GM21447 (cell line): ENCODE results near the gene HOXC5.
"Not testable (repeated sequence)": the region's sequence is repeated elsewhere in the genome, so short reads cannot be mapped to it uniquely, and the experiment has no call there.

Source experiments
- ATAC-seq: cut with Tn5 transposase; IDR thresholded peaks from one replicate; pipeline ENCODE4 v1.9.1; 2021; ENCODE audit not compliant: unreplicated experiment

HOXC5 gene

DNA sequence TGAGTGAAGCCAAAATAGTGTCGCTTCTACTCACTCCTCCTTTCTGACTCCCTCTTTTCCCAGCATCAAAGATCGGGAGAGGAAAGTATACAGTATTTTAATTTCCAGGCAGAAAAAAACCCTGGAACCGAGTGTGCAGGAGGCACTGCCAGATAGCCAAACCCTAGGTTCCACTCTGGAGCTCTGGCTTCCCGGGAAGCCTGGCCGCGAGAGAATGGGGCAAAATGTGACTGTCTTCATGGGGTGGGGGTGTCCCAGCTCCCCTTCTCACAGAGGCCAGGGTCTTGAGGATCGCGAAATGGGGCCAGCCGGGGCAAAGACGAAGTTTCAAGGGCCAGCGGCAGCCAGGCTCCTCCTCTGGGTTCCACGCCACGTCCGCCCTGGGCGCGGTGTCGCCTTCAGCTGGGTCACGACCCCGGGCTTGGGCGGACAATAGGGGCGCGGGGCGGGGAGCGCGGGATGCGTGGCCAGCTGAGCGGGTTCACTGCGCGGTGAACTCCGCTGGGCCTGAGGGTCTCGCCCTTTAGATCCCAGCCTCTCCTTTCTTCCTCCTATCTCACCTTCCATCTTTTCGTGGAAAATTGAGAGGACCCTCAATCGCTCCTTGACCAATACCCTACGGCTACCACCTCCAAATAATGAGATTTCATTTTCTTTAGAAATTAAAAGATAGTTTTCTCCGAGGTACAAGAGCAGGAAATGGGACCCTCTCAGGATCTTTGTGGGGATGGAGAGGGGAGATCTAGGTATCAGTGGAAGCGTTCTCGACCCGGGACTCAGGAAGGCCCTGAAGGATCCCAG, 27.5 kb downstream of the HOXC5 start:
- ATAC-seq = no peak

DNA sequence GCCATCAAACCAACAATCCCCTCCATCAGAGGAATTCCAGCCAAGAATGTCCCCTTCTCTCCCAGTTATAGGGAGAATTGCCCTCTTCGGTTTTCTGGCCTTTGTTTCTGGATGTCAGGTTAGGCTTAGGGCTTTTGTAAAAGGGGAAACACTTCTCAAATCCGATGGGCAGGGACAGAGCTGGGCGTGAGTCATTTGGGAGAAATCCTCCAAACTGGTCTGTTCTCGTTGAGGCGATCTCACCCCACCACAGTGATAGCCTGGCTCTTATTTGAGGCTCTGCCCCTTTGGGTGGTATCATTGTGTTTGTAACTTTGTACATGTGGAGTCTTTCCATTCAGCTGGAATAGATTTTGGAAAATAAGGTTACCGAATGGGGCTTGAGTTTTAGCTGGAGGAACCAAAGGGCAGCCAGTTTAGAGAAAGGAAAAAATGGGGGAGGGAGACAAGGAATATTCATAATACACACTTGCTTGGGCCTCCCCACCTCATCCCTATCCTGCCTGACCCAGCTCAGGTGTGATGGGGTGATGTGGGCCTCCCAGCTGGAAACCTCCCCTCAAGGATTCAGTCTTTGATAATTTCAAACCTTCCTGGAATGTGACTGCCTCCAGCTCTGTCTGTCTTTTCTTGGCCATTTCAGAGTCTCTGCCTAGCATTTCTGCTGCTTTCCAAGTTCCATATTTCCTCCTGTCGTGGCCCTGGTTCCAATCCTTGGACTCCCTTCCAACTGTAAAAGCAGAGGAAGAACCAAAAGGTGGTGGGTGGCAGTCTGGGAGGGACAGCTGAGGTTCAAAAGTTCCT, 28.3 kb downstream of the HOXC5 start:
- ATAC-seq = no peak

DNA sequence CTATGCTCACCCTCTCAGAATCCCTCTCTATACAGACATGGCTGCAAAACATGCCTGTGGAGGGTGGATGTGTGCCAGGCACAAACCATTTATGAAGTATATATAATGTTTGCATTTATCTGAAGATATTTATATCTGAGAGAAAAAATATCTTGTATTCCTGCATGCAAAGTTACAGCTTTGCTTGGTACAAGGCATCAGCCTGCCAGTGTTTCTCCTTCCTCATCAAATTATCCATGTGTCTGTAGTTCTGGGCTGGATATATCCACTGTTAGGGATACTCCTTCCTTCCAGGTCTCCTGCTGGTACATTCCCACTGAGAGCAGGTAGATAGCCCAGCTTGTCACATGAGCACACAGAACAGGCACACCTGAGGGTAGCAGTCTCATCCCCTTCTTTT, 32.8 kb downstream of the HOXC5 start:
- ATAC-seq = no peak

DNA sequence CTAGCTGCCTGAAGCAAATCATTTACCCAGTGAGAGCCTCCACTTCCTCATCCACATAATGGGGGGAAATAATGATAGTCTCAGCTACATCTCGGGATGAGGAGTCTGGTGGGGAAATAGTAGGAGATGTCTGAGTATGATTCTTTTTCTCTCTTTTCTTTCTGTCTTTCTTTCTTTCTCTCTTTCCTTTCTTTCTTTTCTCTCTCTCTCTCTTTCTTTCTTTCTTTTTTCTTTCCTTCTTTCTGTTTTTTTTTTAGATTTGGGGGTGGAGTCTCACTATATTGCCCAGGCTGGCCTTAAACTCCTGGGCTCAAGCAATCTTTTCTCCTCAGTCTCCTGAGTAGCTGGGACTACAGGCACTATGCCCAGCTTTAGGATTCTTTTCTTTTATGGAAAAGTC, 33.6 kb downstream of the HOXC5 start:
- no peak for ATAC-seq

DNA sequence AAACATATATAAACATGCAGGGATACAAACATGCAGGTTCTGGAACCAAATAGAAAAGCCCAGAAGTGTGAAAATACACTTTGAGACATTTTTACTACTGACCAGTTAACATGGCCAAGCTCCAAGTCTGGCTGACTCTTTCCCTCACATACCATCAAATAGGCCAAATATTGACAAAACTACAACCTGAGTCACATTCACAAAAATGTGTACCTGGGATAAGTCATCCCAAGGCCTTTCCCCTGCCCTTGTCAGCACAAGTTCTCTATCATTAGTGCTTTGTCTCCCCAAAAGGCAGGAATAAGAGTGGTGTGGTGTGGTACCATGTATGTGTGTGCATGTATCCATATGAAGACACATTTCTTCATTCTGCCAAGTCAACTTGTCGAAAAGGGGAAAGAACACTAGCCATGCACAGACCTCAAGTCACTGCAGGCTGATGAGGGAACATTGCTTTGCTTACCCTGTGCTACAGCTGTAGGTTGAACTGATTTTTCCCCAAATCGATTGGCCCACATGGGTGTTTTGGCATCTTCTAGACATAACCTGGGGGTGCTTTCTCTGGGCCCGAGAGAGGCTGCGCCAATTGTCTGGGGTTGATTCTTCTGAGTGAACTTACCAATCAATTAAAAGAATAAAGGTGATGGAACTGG, 35.7 kb downstream of the HOXC5 start:
- ATAC-seq = no peak

DNA sequence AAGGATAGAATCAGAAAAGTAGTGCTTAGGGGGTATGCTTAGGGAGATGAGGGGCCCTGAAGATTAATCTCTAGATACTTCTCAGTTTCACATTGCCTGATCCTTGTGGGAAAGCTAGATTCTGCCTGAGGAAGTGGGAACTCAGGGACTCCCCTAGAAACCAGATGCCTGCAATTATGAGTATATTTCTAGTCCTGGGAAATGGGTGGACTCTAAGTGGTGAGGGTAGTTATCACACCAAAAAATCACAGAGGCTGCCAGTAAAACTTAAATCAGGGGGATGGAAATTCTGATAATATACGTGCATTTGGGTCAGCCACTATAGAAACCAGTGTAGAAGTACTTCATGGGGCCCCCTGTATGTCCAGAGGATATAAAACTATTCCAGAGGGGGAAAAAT, 39.1 kb downstream of the HOXC5 start:
- ATAC-seq = no peak

DNA sequence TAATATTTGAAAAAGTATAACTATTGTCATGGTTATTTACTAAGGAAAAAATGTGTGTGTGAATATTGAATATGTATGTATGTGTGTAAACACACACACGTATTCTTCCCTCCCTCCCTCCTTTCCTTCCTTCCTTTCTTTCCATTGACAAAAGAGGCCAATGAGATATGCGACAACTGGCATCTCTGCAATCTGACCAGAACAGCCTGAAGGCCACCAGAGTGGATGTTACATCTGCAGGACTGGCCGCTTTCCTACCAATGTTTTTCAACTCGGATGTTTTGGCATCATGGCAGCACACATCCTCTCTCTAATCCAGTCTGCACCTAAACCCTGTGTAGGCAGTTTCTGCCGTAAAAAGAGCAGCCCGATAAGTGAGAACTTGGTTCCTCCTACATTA, 41.5 kb downstream of the HOXC5 start:
- no peak for ATAC-seq

DNA sequence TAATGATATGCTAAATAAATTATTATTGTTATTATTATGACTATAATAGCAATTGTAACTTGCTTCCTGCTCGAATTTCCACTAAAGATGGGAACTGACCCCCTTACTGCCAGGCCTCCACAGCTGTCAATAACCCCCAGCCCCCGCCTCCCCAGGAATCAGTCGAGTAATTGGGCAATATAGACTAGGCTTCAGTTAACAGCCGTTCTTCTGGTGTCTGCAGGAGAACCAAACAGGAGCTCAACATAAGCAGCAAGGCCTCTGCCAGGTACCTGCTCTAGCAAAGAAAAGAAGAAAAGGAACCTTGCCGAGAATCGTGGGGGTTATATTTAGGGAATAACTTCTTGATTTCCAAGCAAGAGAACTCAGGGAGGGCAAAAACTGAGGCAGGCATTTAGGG, 42.6 kb downstream of the HOXC5 start:
- no peak for ATAC-seq

DNA sequence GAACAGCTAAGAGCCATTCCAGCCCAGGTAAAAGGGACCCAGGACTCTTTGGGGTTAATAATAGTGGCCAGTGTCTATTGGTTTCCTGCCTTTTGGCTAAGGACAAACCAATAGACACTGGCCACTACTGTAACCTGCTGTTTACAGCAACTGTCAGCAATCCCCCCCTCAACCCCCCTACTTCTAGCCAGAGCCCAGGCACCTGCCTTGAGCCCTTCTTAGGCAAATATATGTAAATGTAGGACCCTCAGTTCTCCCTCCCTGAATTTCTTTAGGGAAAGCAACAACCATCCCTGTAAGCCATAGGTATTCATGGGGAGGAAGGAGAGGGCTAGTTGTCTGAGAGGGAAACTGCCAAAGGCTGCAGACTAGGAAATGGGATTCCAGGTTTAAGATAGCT, 43.1 kb downstream of the HOXC5 start:
- ATAC-seq = no peak

DNA sequence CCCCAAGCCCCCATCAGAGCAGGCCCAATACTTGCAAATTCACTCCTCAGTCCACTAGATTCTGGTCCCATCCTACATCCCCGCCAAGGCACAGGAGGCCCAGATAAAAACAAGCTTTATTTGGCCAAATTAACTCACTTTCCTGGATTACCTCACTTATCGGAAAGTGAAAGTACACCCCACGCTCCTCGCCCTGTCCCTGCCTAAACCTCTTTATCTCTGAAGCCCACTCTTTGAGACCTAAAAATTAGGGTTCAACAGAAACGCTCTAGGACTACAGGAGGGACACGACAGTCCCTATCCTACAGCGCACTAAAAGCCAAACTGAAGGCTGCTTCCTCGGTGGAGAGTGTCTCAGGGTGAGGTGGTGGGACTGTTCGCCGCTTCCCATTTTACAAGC, 45.0 kb downstream of the HOXC5 start:
- not testable (repeated sequence) for ATAC-seq

DNA sequence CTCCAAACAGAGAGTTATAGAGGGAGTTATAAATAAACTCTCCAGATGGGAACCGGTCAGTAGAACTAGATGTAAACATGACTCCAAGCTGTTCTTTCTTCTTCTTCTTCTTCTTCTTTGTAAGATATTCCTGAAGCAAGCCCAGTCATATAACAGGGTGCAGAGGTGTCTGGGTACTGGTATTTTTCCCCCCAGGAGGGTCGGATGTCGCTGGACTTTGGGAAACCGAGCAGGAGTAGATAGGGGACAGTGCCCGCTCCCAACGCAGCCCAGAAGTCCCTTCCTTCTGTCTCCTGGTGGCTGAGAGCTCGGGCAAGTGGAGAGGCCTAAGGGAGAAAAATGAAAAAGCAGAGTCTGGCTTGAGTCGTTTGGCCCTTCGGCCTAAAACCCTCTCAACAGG, 46.3 kb downstream of the HOXC5 start:
- ATAC-seq = not testable (repeated sequence)

DNA sequence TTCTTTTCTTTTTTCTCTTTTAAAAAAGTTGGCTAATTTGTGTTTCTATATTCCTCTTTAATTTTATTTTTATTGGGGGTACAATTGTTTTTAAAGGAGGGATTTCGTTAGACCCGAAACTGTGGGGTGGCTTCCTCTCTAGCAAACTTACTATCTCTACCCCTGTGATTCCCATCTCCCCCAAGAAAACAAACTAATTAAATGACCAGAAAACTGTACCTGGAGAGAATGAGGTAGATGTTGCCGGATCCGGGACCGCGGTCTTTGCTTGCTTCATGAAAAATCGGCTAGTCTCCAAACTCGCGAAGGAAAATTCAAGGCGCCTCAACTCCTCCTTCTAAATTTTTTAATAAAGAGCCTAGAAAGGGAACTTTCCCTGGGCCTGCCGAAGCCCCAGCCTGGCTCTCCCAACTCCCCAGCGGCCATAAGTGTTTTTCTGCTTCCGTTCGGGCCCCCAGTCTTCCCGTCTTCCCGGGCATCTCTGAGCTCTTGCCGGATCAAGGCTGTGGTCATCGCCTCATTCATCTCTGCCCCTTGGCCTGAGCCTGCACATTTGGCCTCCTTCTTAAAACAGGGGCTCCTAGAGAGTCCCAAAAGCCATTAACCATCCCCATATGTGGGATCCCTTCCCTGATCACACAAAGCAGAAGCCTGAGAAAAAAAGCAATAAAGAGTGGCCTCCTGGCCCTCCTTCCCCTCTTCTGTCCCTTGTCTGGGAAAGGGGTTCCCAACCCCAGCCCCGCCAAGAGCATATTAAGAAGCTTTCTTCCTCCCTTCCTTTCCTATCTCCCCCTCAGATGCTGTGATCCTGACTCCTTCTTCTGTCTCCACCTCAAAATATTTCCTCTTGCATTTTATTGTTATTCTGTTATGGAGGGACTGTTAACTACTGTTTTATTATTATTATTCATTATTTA, 47.4 kb downstream of the HOXC5 start:
- not testable (repeated sequence) for ATAC-seq

DNA sequence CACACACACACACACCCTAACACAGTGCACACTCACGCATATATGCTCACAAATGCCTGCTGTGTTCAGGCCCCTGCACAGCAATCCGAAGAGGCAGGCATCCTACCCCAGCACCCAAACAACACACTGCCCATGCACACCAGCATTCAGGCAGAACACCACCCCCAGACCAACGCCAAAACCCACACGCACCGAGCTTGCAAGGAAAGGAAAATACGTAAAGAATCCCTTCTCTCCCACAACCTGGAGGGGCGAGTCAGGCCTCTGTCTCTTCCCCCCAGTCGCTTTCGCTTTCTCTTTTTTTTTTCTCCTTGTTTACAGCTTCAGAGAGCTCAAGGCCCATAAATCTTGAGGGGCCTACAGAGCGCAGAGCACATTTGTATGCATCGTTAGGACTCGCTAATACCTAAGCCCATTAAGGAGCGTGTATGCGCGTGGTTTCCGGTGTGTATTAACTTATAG, 48.2 kb downstream of the HOXC5 start:
- ATAC-seq = not testable (repeated sequence)

DNA sequence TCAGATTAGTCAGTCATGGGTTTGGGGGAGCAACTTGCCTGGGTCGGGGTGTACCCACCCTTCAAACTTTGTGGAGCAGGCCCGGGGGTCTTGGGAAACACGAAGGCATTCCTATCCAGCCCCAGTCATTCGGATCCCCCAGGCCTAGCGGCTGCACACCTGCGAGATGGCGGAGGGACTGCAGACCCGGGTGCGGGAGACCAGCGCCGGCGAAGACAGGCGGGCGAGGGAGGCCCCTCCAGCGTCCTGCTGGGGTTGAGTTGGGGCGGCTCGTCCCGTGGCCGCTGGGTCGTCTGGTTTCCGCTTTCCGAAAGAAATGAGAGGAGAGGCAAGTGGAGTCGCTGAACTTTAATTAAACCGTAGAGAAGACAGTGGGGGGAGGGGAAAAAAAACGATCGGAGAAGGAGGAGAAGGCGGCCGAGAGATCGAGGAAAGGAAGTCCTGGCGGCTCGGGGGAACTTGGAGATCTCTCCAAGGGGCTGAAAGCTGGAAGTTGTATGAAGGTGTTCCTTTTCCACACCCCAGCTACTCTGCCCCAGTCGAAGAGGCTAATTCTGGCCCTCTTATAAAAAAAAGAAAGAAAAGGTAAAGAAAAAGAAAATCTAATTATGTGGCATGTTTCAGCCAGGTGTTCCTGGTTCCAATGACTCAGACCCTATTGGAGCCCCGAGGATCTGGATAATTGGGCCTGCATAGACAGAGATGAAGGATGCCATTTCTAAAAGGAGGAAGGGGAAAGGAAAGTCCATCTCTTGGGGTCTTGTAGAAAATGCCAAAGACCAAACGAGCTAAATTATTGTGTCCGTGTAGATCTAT, 48.9 kb downstream of the HOXC5 start:
- ATAC-seq = not testable (repeated sequence)

DNA sequence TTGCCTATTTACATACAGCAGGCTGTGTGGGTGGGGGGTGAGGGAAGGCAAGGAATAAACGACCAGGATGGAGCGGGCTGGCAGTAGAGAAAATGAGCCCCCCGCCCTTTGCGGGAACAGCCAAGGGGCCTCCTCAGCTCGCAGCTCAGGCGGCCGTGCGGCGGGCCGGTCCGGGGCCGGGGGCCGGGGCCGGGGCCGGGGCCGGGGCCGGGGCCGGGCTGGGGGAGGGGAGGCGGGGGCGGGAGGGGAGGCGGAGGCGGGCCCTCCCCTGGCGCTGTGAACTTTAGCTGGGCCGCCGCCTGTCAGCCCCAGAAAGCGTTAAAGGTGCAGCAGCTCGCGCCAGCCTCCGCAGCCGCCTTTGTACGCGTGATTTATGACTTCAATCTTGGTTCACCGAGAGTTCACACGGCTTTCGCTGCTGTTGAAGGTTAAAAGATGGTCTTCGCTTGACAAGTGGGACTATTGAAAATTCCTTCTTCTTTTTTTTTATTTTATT, 49.6 kb downstream of the HOXC5 start:
- no peak for ATAC-seq
